ENCODE data around the gene PRDM16. TPM values are rescaled to one million over a fixed set of nuclear protein-coding genes. Genes with fewer than 3 reads are reported as not detected.

The PRDM16 gene
- total RNA-seq, 1 experiment from 2014 or later = 0.17 TPM

DNA sequence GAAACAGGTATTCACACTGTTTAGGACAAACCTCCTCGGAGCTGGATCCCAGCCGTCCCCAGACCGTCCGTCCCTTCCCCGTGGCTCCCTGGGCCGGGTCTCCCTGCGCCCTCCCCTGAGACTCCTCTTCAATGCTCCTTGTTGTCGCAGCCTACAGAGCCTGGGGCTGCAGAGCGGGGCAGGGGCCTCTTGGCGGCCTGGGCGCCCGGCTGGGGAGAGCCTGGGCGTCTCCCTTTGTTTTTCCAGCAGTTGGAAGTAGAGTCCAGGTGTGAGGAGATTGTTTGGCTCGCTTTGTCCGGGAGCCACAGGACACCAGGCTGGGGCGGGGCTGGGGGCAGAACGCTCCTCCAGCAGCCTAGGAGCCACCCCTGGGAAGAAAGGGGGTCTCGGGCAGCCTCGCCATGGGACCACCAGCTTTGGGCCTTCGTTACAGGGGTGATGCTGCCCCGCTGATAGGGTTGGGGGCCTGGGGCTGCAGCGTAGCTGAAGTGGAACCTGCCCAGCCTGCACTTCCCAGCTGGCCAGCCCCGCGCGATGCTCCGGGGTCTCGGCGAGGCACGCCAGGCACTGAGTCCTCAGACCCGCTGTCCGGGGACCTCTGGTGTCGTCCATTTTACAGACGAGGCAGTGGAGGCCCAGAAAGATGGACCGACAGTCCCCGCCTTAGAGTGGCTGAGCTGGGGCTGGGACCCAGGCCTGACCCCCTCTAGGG lies 66.9 kb downstream of the PRDM16 start:
- H3K27ac ChIP-seq (ENCODE audit: insufficient read length, low read depth, low read length) = no peak overlapping the region

More for the DNA sequence above, 66.9 kb downstream of the PRDM16 start:
- no peak overlapping the region for H3K9ac ChIP-seq (ENCODE audit: extremely low read depth, insufficient read length, low read length)
- no peaks in the 10 kb centered on the region for H3K23me2 ChIP-seq (ENCODE audit: insufficient read length, low read depth, low read length, poor library complexity, severe bottlenecking)
- no peak overlapping the region for H3K18ac ChIP-seq (ENCODE audit: insufficient read length, low read depth, low read length)
- no peak for DNase-seq
- H2BK20ac ChIP-seq (ENCODE audit: low read depth, low read length, poor library complexity, severe bottlenecking) = no peak overlapping the region
- TF ChIP-seq, protein P1, sequence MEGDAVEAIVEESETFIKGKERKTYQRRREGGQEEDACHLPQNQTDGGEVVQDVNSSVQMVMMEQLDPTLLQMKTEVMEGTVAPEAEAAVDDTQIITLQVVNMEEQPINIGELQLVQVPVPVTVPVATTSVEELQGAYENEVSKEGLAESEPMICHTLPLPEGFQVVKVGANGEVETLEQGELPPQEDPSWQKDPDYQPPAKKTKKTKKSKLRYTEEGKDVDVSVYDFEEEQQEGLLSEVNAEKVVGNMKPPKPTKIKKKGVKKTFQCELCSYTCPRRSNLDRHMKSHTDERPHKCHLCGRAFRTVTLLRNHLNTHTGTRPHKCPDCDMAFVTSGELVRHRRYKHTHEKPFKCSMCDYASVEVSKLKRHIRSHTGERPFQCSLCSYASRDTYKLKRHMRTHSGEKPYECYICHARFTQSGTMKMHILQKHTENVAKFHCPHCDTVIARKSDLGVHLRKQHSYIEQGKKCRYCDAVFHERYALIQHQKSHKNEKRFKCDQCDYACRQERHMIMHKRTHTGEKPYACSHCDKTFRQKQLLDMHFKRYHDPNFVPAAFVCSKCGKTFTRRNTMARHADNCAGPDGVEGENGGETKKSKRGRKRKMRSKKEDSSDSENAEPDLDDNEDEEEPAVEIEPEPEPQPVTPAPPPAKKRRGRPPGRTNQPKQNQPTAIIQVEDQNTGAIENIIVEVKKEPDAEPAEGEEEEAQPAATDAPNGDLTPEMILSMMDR (conservative IDR thresholded peaks at IDR 0.05) = no peak
- H3K9me3 ChIP-seq (ENCODE audit: control insufficient read depth, low read depth, low read length) = no peaks in the 10 kb centered on the region
- H2BK5ac ChIP-seq (ENCODE audit: insufficient read length, low read length) = no peak overlapping the region
- H4K91ac ChIP-seq (ENCODE audit: insufficient read length, low read depth, low read length) = no peak overlapping the region
- H3K23ac ChIP-seq (ENCODE audit: insufficient read length, low read depth, low read length) = no peak overlapping the region
- no peaks in the 10 kb centered on the region for H3K4me1 ChIP-seq (ENCODE audit: insufficient read depth, low read length)
- H2BK15ac ChIP-seq (ENCODE audit: low read depth, low read length) = no peak overlapping the region
- H4K8ac ChIP-seq (replicated peaks; ENCODE audit: insufficient read length, low read depth, low read length) = no peak overlapping the region
- H4K5ac ChIP-seq (ENCODE audit: insufficient read length, low read depth, low read length) = no peak overlapping the region
- H3K79me1 ChIP-seq (ENCODE audit: insufficient read depth, low read depth, low read length, poor library complexity, severe bottlenecking) = no peaks in the 10 kb centered on the region
- no peaks in the 10 kb centered on the region for H3K27me3 ChIP-seq (ENCODE audit: insufficient read depth, low read length)
- no peaks in the 10 kb centered on the region for H3K79me2 ChIP-seq (ENCODE audit: insufficient read depth, low read length)
- no peak overlapping the region for H2BK12ac ChIP-seq (ENCODE audit: insufficient read length, low read depth, low read length)
- Mint-ChIP-seq H3K27ac (no peak overlapping the region), H3K4me1 (peaks cover 0 to 7% of the 10 kb centered on the region in 2 experiments; a peak in 3 of 4 replicates), H3K9me3 (no peaks in the 10 kb centered on the region; a peak in 1 of 5 replicates), H3K27me3 (ENCODE audit: low read depth) (peaks cover 5% of the 10 kb centered on the region; the same call in 1 of the 2 replicates), H3K4me3 (no peak overlapping the region), H3K36me3 (ENCODE audit: insufficient read depth in 1 of 3, low read depth in 3 of 3) (no peaks in the 10 kb centered on the region)
- WGBS (ENCODE audit: extremely low coverage, insufficient read length, low lambda C conversion rate) = no CpG with 5 or more reads among the region's 35 CpGs
- no peak overlapping the region for H2AK5ac ChIP-seq (ENCODE audit: insufficient read length, low read length)
- peak overlapping the region; percentile 46; the same call in 1 of the 2 replicates for H3K14ac ChIP-seq (ENCODE audit: insufficient read depth, low read length)
- no peak overlapping the region for H3T11ph ChIP-seq (ENCODE audit: low read length)
- H3K4ac ChIP-seq (ENCODE audit: low read depth, low read length) = no peak overlapping the region
- no peak overlapping the region for H3K56ac ChIP-seq (ENCODE audit: insufficient read length, low read depth, low read length)
- no peak overlapping the region for H2AFZ ChIP-seq (ENCODE audit: low read length)
- no peak overlapping the region for H2BK120ac ChIP-seq (ENCODE audit: low read depth, low read length, poor library complexity, severe bottlenecking)
- H3K4me2 ChIP-seq (ENCODE audit: insufficient read depth, insufficient read length, low read length) = no peak overlapping the region
- H4K20me1 ChIP-seq (ENCODE audit: control insufficient read depth, insufficient read depth, insufficient read length) = no peaks in the 10 kb centered on the region

Data from H9 (cell line).